Hepatocyte (in vitro differentiated cells): ENCODE data around the gene PID1.

Experiments
- CTCF ChIP-seq: fragments of 200-600 bp; sonication (generic); IDR thresholded peaks from 2 replicates; pipeline ENCODE4 v1.5.1; 2016; ENCODE audit warnings: antibody characterized with exemption, mild to moderate bottlenecking; ENCODE audit not compliant: poor library complexity
- EZH2 ChIP-seq: fragments of 200-600 bp; sonication (generic); IDR thresholded peaks from 2 replicates; pipeline ENCODE4 v1.6.1; 2016; ENCODE audit warnings: antibody characterized with exemption, mild to moderate bottlenecking, borderline replicate concordance

DNA sequence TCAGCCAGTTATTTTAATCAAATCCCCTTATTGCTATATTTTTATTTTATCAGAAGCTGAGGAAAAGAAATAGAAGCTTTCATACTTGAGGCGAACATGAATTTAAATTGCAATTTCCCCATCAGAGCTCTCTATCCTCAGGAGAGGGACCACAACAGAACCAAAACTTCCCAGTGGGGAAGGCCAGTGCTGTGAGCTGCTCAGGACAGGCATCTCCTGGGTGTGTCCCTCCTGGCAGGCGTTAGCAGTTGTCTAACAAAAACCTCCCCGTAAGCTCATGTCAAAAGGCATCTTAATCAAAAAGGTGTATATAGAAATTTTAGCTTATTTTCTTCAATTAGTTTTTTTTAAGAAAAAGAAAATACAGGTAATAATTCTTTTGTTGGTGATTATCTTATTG is 93.0 kb downstream of the PID1 start:
- TF ChIP-seq CTCF (no peak), EZH2 (no peak)
